Liver (tissue), 9 donors: ENCODE results near the gene LMF1. TPM values are rescaled to one million over a fixed set of nuclear protein-coding genes. Genes with fewer than 3 reads are reported as not detected.

ENCODE experiments used
- DNase-seq: peaks from one replicate; pipeline ENCODE4 v3.0.0-alpha.2; 2017; ENCODE audit warnings: low spot score
- H3K27ac ChIP-seq, 2 donors: one replicate each; pipeline ENCODE4 v1.7.0; 2013; ENCODE audit warnings: inconsistent platforms in 2 of 2, low read length in 2 of 2, control low read depth in 1 of 2, low read depth in 1 of 2, mild to moderate bottlenecking in 1 of 2
- H3K27me3 ChIP-seq, 4 donors: one replicate each; pipeline versions ENCODE4 v1.6.1 to v1.7.0; 2013; ENCODE audit warnings: low read length in 3 of 4, inconsistent platforms in 1 of 4, mild to moderate bottlenecking in 1 of 4, moderate library complexity in 1 of 4; ENCODE audit not compliant: control insufficient read depth in 4 of 4, insufficient read depth in 4 of 4
- H3K36me3 ChIP-seq, 4 donors: one replicate each; pipeline versions ENCODE4 v1.6.1 to v1.7.0; 2013; ENCODE audit warnings: low read length in 3 of 4, mild to moderate bottlenecking in 3 of 4, low read depth in 1 of 4, moderate library complexity in 1 of 4; ENCODE audit not compliant: control insufficient read depth in 4 of 4, insufficient read depth in 3 of 4
- H3K4me1 ChIP-seq, 4 donors: one replicate each; pipeline versions ENCODE4 v1.6.1 to v1.7.0; 2013; ENCODE audit warnings: low read length in 3 of 4, mild to moderate bottlenecking in 3 of 4, moderate library complexity in 1 of 4; ENCODE audit not compliant: control insufficient read depth in 4 of 4, insufficient read depth in 4 of 4
- H3K4me3 ChIP-seq, 3 donors: one replicate each; pipeline versions ENCODE4 v1.6.1 to v1.7.0; 2013; ENCODE audit warnings: low read length in 3 of 3, control low read depth in 1 of 3, low read depth in 1 of 3, mild to moderate bottlenecking in 1 of 3
- H3K9ac ChIP-seq, 2 donors: one replicate each; pipeline ENCODE4 v1.7.0; 2013; ENCODE audit warnings: low read length in 2 of 2, mild to moderate bottlenecking in 2 of 2, moderate library complexity in 2 of 2, control low read depth in 1 of 2, low read depth in 1 of 2
- H3K9me3 ChIP-seq, 4 donors: one replicate each; pipeline versions ENCODE4 v1.6.1 to v1.7.0; 2013; ENCODE audit warnings: low read length in 3 of 4; ENCODE audit not compliant: control insufficient read depth in 4 of 4
- EGR1 ChIP-seq, 2 donors: IDR thresholded peaks; 2 replicates each; pipeline ENCODE4 v1.6.1; 2016 to 2018; ENCODE audit warnings: antibody characterized with exemption in 2 of 2, low read depth in 2 of 2
- FOXA1 ChIP-seq: IDR thresholded peaks from 2 replicates; pipeline ENCODE4 v1.6.1; 2016; ENCODE audit warnings: antibody characterized with exemption
- FOXA2 ChIP-seq: IDR thresholded peaks from 2 replicates; pipeline ENCODE4 v1.6.1; 2016; ENCODE audit warnings: antibody characterized with exemption
- HNF4A ChIP-seq, 2 donors: conservative IDR thresholded peaks; 2 replicates each; pipeline ENCODE4 v1.6.1; 2016; ENCODE audit warnings: antibody characterized with exemption in 2 of 2, mild to moderate bottlenecking in 2 of 2
- HNF4G ChIP-seq: IDR thresholded peaks from 2 replicates; pipeline ENCODE4 v1.6.1; 2016; ENCODE audit warnings: antibody characterized with exemption
- JUND ChIP-seq, 2 donors: IDR thresholded peaks; 2 replicates each; pipeline ENCODE4 v1.6.1; 2016; ENCODE audit warnings: antibody characterized with exemption in 2 of 2
- MAX ChIP-seq: IDR thresholded peaks from 2 replicates; pipeline ENCODE4 v1.6.1; 2016; ENCODE audit warnings: antibody characterized with exemption
- RAD21 ChIP-seq, 2 donors: IDR thresholded peaks; 2 replicates each; pipeline ENCODE4 v1.6.1; 2016; ENCODE audit warnings: antibody characterized with exemption in 2 of 2, mild to moderate bottlenecking in 2 of 2
- REST ChIP-seq: IDR thresholded peaks from 2 replicates; pipeline ENCODE4 v1.6.1; 2016; ENCODE audit warnings: antibody characterized with exemption, mild to moderate bottlenecking
- RXRA ChIP-seq, 2 donors: IDR thresholded peaks; 2 replicates each; pipeline ENCODE4 v1.6.1; 2017 to 2018; ENCODE audit warnings: antibody characterized with exemption in 2 of 2, mild to moderate bottlenecking in 1 of 2
- SP1 ChIP-seq: IDR thresholded peaks from 2 replicates; pipeline ENCODE4 v1.6.1; 2018; ENCODE audit warnings: antibody characterized with exemption, mild to moderate bottlenecking
- TAF1 ChIP-seq: conservative IDR thresholded peaks from 2 replicates; pipeline ENCODE4 v1.6.1; 2016; ENCODE audit warnings: antibody characterized with exemption, mild to moderate bottlenecking
- YY1 ChIP-seq: IDR thresholded peaks from 2 replicates; pipeline ENCODE4 v1.6.1; 2016; ENCODE audit warnings: antibody characterized with exemption, mild to moderate bottlenecking
- ZBTB33 ChIP-seq: IDR thresholded peaks from 2 replicates; pipeline ENCODE4 v1.6.1; 2016; ENCODE audit warnings: antibody characterized with exemption
- WGBS: extraction: QIAGEN DNeasy Blood & Tissue Kit; methylation state at CpG from one replicate; pipeline ENCODE4 v1.1.7; 2013; 5-methylcytosine and 5-hydroxymethylcytosine counted together
- polyA plus RNA-seq, 2 donors: library from polyadenylated mRNA; stranded (reverse) in 1 of 2; unstranded in 1 of 2; fragments of 200-250 nt in 1 of 2; fragments of >200 nt in 1 of 2; fragmentation: Nextera tagmentation in 1 of 2; extraction: Ambion mirVana in 1 of 2; gene quantifications; one replicate each; pipeline versions ENCODE4 v1.2.1 to v1.2.3, GENCODE V29; 2013 to 2015
- total RNA-seq, 2 donors: library from RNA; depleted of rRNA; stranded (reverse); fragments of >200 nt; gene quantifications; one replicate each; pipeline ENCODE4 v1.2.3, GENCODE V29; 2014
- TF ChIP-seq, protein P1 (sequence below): fragments of 150-350 bp; IDR thresholded peaks from 2 replicates; pipeline ENCODE4 v1.5.1; 2017; ENCODE audit warnings: improper control_type of control experiment, low read depth, low read length; ENCODE audit not compliant: missing input control
- TF ChIP-seq, protein P2 (sequence below): IDR thresholded peaks from 2 replicates; pipeline ENCODE4 v1.6.1; 2016; ENCODE audit warnings: antibody characterized with exemption
- donor health status: healthy.
- donor health status: healthy.
- donor health status: healthy.
- donor health status: healthy.
- donor health status: healthy.

LMF1 gene
- total and polyA plus RNA-seq, 4 donors: 8.8 to 24.3 (median 12.6) TPM

DNA sequence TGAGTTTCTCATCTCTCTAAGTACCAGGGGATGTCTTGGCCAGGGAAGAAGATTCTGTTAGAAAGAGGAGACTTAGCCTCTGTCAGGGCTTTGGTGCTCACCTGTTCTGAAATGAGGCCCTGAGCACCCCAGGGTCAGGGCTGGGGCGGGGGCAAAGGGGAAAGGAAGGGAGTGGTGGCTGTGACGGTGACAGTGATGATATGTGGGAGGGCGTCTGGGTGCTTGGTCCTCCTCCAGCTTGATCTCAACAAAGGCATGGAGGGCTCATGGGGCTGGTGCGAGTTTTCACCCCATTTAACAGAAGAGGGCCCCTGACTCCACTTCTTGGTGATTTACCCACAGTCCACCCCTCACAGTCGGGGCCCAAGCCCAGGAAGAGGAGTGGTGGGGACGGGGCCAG is 25.9 kb upstream of the LMF1 start:
- no peak for DNase-seq
- no peaks in the 10 kb centered on the region for H3K36me3 ChIP-seq
- peaks cover 0 to 10% (median 2%) of the 10 kb centered on the region in 4 donors for H3K9me3 ChIP-seq
- TF ChIP-seq EGR1 (IDR thresholded peaks at IDR 0.05; ENCODE audit: low read depth in 2 of 2) (no peak), HNF4A (conservative IDR thresholded peaks at IDR 0.05) (no peak), TAF1 (no peak), RAD21 (IDR thresholded peaks at IDR 0.05) (no peak), ZBTB33 (no peak), FOXA1 (no peak), MAX (no peak), RXRA (IDR thresholded peaks at IDR 0.05) (no peak), SP1 (no peak), JUND (IDR thresholded peaks at IDR 0.05) (no peak), FOXA2 (no peak), REST (no peak), YY1 (no peak), HNF4G (no peak)
- TF ChIP-seq, protein P1, sequence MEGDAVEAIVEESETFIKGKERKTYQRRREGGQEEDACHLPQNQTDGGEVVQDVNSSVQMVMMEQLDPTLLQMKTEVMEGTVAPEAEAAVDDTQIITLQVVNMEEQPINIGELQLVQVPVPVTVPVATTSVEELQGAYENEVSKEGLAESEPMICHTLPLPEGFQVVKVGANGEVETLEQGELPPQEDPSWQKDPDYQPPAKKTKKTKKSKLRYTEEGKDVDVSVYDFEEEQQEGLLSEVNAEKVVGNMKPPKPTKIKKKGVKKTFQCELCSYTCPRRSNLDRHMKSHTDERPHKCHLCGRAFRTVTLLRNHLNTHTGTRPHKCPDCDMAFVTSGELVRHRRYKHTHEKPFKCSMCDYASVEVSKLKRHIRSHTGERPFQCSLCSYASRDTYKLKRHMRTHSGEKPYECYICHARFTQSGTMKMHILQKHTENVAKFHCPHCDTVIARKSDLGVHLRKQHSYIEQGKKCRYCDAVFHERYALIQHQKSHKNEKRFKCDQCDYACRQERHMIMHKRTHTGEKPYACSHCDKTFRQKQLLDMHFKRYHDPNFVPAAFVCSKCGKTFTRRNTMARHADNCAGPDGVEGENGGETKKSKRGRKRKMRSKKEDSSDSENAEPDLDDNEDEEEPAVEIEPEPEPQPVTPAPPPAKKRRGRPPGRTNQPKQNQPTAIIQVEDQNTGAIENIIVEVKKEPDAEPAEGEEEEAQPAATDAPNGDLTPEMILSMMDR: no peak
- TF ChIP-seq, protein P2, sequence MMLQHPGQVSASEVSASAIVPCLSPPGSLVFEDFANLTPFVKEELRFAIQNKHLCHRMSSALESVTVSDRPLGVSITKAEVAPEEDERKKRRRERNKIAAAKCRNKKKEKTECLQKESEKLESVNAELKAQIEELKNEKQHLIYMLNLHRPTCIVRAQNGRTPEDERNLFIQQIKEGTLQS: no peak
- no peak overlapping the region for H3K4me3 ChIP-seq
- H3K27ac ChIP-seq: no peak overlapping the region
- H3K9ac ChIP-seq: no peak overlapping the region
- WGBS: 56% methylated on average over 6 of the region's 6 CpGs
- H3K4me1 ChIP-seq: no peaks in the 10 kb centered on the region
- H3K27me3 ChIP-seq: peaks cover 0 to 2% (median 0%) of the 10 kb centered on the region in 4 donors

DNA sequence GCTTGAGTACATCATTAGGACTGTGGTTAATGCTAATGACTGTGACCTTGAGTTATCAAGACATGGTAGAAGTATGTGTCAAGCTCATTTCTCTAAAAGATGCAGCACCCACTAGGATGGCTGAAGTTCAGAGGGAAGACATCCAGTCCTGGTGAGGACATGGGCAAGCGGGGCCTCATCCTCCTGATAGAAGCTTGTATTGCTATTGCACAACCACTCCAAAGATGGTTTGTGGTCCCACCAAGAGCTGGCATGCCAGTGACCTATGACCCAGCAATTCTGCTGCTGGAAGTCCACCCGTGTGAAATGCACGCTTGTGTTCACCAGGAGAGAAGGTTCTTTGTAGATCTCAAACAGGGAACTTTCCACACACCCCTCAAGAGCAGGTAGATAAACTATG is 25.0 kb upstream of the LMF1 start:
- no peak for DNase-seq
- no peak overlapping the region for H3K4me3 ChIP-seq
- 86% methylated on average over 3 of the region's 3 CpGs for WGBS
- peaks cover 0 to 10% (median 2%) of the 10 kb centered on the region in 4 donors for H3K9me3 ChIP-seq
- H3K27ac ChIP-seq: no peak overlapping the region
- H3K9ac ChIP-seq: no peak overlapping the region
- H3K4me1 ChIP-seq: no peaks in the 10 kb centered on the region
- H3K36me3 ChIP-seq: no peaks in the 10 kb centered on the region
- H3K27me3 ChIP-seq: no peaks in the 10 kb centered on the region
- TF ChIP-seq REST: no peak
- TF ChIP-seq YY1: no peak
- TF ChIP-seq, protein P2: no peak
- no peak for TF ChIP-seq JUND (IDR thresholded peaks at IDR 0.05)
- no peak for TF ChIP-seq RXRA (IDR thresholded peaks at IDR 0.05)
- TF ChIP-seq, protein P1: no peak
- TF ChIP-seq EGR1 (IDR thresholded peaks at IDR 0.05; ENCODE audit: low read depth in 2 of 2): no peak
